Mesodermal cell (in vitro differentiated cells): ENCODE data around the gene PDGFRA.
"Not testable (repeated sequence)": the region's sequence is repeated elsewhere in the genome, so short reads cannot be mapped to it uniquely, and the experiment has no call there.

Experiments used
- H3K27ac ChIP-seq: 2 replicates; pipeline ENCODE4 v1.7.0; 2013; ENCODE audit warnings: mild to moderate bottlenecking, low read depth, low read length, moderate library complexity; ENCODE audit not compliant: severe bottlenecking
- H3K36me3 ChIP-seq: 2 replicates; pipeline ENCODE4 v1.7.1; 2013; ENCODE audit warnings: mild to moderate bottlenecking, low read length, moderate library complexity; ENCODE audit not compliant: control insufficient read depth, insufficient read depth
- H3K4me1 ChIP-seq: one replicate; pipeline ENCODE4 v1.7.1; 2013; ENCODE audit warnings: mild to moderate bottlenecking, low read length; ENCODE audit not compliant: insufficient read depth, control insufficient read depth, poor library complexity, severe bottlenecking
- H3K4me3 ChIP-seq: 2 replicates; pipeline ENCODE4 v1.7.0; 2013; ENCODE audit warnings: low read length, control low read depth, mild to moderate bottlenecking; ENCODE audit not compliant: insufficient read depth, poor library complexity, severe bottlenecking; ENCODE audit errors: extremely low read depth
- H3K9me3 ChIP-seq: 2 replicates; pipeline ENCODE4 v1.7.1; 2013; ENCODE audit warnings: mild to moderate bottlenecking, low read length, moderate library complexity; ENCODE audit not compliant: control insufficient read depth
- WGBS, 2 experiments: methylation state at CpG; one replicate each; pipeline ENCODE4 v1.1.5; 2013; ENCODE audit warnings: missing lambda C conversion rate in 2 of 2; ENCODE audit not compliant: insufficient coverage in 2 of 2; 5-methylcytosine and 5-hydroxymethylcytosine counted together

The PDGFRA gene

GRCh38 chr4:54236316-54236715, 7.2 kb downstream of the PDGFRA start:
- WGBS, 2 experiments: 91 to 95% methylated on average over 6 of the region's 7 CpGs
- H3K9me3 ChIP-seq: peaks cover 30% of the 10 kb centered on the region
- not testable (repeated sequence) for H3K4me1 ChIP-seq, H3K4me3 ChIP-seq, H3K27ac ChIP-seq
- peaks cover 52% of the 10 kb centered on the region for H3K36me3 ChIP-seq

GRCh38 chr4:54237770-54238169, 8.7 kb downstream of the PDGFRA start:
- no peak overlapping the region for H3K27ac ChIP-seq
- WGBS, 2 experiments: 83 to 100% methylated on average over 2 of the region's 2 CpGs
- H3K36me3 ChIP-seq: peaks cover 60% of the 10 kb centered on the region
- peaks cover 42% of the 10 kb centered on the region for H3K9me3 ChIP-seq
- H3K4me3 ChIP-seq: no peak overlapping the region
- H3K4me1 ChIP-seq: no peaks in the 10 kb centered on the region

GRCh38 chr4:54238389-54238788, 9.3 kb downstream of the PDGFRA start:
- Histone ChIP-seq H3K4me3 (no peak overlapping the region), H3K4me1 (no peaks in the 10 kb centered on the region), H3K9me3 (peaks cover 48% of the 10 kb centered on the region), H3K27ac (no peak overlapping the region), H3K36me3 (peaks cover 65% of the 10 kb centered on the region)

DNA sequence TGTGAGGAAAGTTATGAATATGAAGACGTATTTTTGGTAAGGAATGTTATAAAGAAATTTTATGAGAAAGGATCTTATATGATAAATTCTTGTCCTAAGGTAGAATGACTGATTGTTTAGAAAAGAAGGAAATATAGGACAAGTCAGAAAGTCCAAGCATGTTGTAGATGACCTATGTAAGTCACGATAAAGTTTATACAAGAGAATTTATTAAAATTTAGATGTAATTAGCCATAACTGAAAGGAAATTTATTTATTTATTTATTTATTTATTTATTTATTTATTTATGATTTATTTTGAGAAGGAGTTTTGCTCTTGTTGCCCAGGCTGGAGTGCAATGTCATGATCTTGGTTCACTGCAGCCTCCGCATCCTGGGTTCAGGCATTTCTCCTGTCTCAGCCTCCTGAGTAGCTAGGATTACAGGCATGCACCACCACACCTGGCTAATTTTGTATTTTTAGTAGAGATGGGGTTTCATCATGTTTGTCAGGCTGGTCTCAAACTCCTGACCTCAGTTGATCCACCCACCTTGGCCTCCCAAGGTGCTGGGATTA, 12.3 kb downstream of the PDGFRA start:
- H3K9me3 ChIP-seq: peaks cover 51% of the 10 kb centered on the region
- WGBS, 2 experiments: 100% methylated on average over 1 to 2 of the region's 3 CpGs
- H3K27ac ChIP-seq, H3K4me3 ChIP-seq, H3K4me1 ChIP-seq: not testable (repeated sequence)
- H3K36me3 ChIP-seq: peaks cover 55% of the 10 kb centered on the region

DNA sequence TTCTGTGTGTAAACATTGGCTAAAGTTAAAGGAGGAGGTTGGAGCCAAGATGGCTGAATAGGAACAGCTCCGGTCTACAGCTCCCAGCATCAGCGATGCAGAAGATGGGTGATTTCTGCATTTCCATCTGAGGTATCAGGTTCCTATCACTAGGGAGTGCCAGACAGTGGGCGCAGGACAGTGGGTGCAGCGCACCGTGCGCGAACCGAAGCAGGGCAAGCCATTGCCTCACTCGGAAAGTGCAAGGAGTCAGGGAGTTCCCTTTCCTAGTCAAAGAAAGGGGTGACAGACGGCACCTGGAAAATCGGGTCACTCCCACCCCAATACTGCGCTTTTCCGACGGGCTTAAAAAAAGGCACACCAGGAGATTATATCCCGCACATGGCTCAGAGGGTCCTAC, 14.4 kb downstream of the PDGFRA start:
- not testable (repeated sequence) for H3K27ac ChIP-seq, H3K4me3 ChIP-seq, H3K4me1 ChIP-seq
- Histone ChIP-seq H3K36me3 (peaks cover 34% of the 10 kb centered on the region), H3K9me3 (peaks cover 40% of the 10 kb centered on the region)
- 100% methylated on average over 10 to 11 of the region's 15 CpGs for WGBS, 2 experiments

DNA sequence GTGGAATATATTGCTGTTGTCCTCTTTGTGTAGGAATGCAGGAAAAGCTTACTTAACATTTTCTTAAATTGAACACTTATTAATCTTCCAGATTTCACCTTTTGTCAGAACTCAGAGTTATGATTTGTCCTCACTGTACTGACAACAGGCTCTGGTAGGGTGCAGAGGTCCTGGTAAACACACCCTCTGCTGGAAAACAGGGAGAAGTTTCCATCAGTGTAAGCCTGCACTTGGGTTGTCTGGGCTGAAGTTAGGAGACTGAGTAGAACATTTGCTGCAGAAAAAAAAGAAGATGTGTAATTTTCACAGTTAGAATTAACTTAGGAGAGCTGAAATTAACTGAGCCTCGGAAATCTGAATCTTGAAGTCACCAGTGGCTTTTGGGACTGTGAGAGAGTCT, 23.2 kb downstream of the PDGFRA start:
- not testable (repeated sequence) for H3K4me3 ChIP-seq
- WGBS, 2 experiments: 88 to 100% methylated on average over 1 of the region's 1 CpG

DNA sequence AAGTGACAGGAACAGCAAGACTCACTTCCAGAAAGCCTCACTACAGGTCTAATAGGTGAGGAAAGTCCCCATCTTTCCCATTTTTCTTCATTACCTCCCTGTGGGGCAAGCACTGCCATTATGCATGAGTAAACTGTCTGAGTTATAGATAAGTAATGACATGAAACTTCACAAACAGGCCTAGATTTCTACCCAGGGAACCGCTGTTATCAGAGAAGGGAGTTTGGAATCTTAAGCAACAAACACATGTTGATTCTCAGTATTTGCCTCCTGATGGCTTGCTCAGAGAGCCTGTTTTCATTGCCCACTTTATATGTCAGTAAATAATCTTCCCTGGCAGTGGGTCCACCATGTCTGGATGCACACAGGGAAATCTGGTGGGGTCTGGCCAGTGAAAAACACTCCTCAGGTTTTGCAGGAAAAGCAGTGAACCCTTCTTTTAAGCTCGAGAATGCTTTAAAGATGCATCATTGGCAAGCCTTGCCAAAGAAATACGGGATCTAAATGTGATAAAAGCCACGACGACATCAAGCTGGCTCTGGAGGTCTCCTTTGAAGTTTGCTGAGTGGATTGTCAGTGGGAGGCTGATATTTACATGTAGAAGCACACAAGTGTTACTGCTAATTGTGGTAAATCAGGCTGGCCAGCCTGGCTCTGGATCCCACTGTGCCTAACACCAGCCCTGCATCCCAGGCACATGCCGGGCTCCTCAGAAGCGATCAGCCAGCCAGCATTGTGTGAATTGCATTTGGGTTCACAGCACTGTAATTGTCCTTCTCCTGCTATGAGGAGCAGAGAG, 25.2 kb downstream of the PDGFRA start:
- 34 to 54% methylated on average over 7 of the region's 7 CpGs for WGBS, 2 experiments
- Histone ChIP-seq H3K9me3 (peaks cover 7% of the 10 kb centered on the region), H3K36me3 (peaks cover 23% of the 10 kb centered on the region), H3K4me3 (no peak overlapping the region), H3K4me1 (no peaks in the 10 kb centered on the region), H3K27ac (no peak overlapping the region)

More for the DNA sequence above, 23.2 kb downstream of the PDGFRA start:
- H3K9me3 ChIP-seq, H3K4me1 ChIP-seq, H3K27ac ChIP-seq: not testable (repeated sequence)
- peaks cover 13% of the 10 kb centered on the region for H3K36me3 ChIP-seq

GRCh38 chr4:54254915-54255246, 25.8 kb downstream of the PDGFRA start:
- no peak overlapping the region for H3K4me3 ChIP-seq
- no peak overlapping the region for H3K27ac ChIP-seq
- 56% methylated on average over 3 of the region's 4 CpGs; no CpG with 5 or more reads in 1 of the 2 experiments for WGBS, 2 experiments
- H3K4me1 ChIP-seq: no peaks in the 10 kb centered on the region
- H3K9me3 ChIP-seq: peaks cover 7% of the 10 kb centered on the region
- peaks cover 26% of the 10 kb centered on the region for H3K36me3 ChIP-seq

GRCh38 chr4:54255881-54256280, 26.8 kb downstream of the PDGFRA start:
- H3K27ac ChIP-seq: no peak overlapping the region
- no peak overlapping the region for H3K4me3 ChIP-seq
- H3K9me3 ChIP-seq: no peaks in the 10 kb centered on the region
- WGBS, 2 experiments: 100% methylated on average over 1 of the region's 2 CpGs
- peaks cover 35% of the 10 kb centered on the region for H3K36me3 ChIP-seq
- H3K4me1 ChIP-seq: no peaks in the 10 kb centered on the region

- 96% methylated on average over 8 of the region's 11 CpGs for WGBS, 2 experiments
- no peaks in the 10 kb centered on the region for H3K9me3 ChIP-seq
- H3K4me1 ChIP-seq: no peaks in the 10 kb centered on the region
- peaks cover 38% of the 10 kb centered on the region for H3K36me3 ChIP-seq
- H3K27ac ChIP-seq: no peak overlapping the region
- H3K4me3 ChIP-seq: no peak overlapping the region
Observed at GRCh38 chr4:54256491-54257486, 27.7 kb downstream of the PDGFRA start.
